22Rv1 (cell line): ENCODE results near the gene COPG2.

ENCODE experiments used
- ZFX ChIP-seq: fragments of 450-650 bp; IDR thresholded peaks from 2 replicates; pipeline ENCODE4 v1.6.1; 2017; ENCODE audit warnings: antibody characterized with exemption, borderline replicate concordance
- TF ChIP-seq, protein P1 (sequence below): fragments of 450-650 bp; IDR thresholded peaks from 2 replicates; pipeline ENCODE4 v1.5.1; 2017; ENCODE audit warnings: mild to moderate bottlenecking

DNA sequence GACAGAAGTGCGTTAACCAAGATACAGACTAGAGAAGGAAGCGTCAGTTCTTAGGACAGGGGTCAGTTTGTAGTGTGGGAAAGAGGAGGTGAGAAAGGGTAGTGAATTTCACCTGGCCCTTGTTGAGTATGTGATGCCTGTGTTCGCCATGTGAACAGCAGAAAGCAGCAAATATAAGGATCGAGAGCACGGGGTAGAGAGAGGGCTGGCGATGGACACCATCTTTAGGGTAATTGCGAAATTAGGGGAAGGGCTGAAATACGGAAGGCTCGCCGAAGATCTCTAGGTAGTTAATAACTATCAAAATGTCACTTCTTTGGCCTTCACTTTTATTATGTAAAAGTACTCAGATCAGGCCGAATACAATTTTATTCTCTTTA, 182.8 kb downstream of the COPG2 start:
- TF ChIP-seq, protein P1, sequence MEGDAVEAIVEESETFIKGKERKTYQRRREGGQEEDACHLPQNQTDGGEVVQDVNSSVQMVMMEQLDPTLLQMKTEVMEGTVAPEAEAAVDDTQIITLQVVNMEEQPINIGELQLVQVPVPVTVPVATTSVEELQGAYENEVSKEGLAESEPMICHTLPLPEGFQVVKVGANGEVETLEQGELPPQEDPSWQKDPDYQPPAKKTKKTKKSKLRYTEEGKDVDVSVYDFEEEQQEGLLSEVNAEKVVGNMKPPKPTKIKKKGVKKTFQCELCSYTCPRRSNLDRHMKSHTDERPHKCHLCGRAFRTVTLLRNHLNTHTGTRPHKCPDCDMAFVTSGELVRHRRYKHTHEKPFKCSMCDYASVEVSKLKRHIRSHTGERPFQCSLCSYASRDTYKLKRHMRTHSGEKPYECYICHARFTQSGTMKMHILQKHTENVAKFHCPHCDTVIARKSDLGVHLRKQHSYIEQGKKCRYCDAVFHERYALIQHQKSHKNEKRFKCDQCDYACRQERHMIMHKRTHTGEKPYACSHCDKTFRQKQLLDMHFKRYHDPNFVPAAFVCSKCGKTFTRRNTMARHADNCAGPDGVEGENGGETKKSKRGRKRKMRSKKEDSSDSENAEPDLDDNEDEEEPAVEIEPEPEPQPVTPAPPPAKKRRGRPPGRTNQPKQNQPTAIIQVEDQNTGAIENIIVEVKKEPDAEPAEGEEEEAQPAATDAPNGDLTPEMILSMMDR = no peak
- no peak for TF ChIP-seq ZFX
